ENCODE data around the gene FBXL20. TPM values are rescaled to one million over a fixed set of nuclear protein-coding genes. Genes with fewer than 3 reads are reported as not detected.
A peak's percentile ranks its signal among the peaks of the same experiment; 100 is the strongest.

Gene FBXL20
- total RNA-seq, 1 experiment from 2014 or later: 9.2 TPM

DNA sequence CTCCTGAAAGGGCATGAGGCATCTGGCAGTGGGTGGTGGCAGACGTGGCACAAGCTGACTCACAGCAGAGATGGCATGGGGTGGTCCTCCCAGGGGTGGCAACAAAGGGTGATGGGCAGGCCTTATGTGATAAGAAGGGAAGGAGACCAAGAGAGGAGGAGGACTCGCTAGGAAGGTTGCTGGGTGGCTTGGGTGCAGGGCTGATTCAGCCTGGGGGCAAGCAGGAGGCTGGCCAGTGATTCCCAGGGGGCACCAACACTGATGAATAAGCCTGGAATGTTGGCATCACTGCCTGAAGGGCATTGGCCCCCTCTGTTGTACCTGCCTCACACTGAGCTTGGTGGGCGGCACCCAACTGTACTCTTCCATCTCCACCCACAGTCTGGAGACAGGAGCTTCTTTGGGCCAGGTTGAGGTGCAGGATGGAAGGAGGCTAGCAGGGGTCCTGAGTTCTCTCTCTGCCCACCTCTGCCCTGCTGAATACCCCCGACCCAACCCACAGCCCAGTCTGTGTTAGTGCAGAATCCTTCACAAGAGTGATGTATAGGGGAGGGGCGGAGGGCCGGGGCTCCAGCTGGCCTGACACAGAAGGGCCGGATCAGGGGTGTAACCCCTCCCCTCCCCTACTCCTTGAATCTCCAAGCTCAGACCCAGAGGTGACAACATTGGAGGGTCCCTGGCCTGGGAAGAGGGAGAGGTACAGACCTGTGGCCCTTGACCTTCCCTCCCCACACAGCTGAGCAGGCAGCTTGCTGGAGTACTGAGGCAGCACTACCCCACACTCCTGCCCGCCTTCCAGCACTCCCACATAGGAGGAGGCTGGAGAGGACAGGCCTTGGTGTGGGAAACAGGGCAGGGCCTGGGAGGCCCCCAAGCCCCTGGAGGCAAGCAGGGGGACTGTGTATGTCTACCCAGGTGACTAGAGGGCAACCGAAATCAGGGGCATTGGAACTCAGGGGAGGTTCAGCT, 178.3 kb downstream of the FBXL20 start:
- DNase-seq (ENCODE audit: low read depth): no peak
- in situ Hi-C loops (cut with HindIII; ENCODE audit: low pct_unique_long_range_greater_than_20kb, low sequenced_read_pairs): no loop called here

DNA sequence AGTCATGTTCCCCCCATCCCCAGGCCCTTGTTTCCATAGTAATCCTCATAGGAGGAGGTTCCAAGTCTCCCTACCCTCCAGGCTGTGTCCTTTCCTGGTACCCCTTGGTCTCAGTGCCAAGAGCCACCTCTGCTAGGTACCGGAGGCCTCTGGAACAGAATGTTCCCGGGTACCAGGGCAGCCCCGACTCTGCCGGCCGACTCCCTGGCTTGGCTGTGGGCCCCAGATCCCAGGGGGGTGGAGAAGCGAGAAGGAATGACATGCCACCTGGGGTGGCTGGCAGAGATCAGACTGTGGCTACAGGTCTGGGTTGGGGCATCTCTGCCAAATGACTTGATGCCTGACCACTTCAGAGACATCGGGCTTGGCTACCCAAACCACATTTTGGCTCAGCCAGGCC, 179.3 kb downstream of the FBXL20 start:
- no peak for DNase-seq (ENCODE audit: low read depth)
- in situ Hi-C loops (cut with HindIII; ENCODE audit: low pct_unique_long_range_greater_than_20kb, low sequenced_read_pairs): no loop called here

DNA sequence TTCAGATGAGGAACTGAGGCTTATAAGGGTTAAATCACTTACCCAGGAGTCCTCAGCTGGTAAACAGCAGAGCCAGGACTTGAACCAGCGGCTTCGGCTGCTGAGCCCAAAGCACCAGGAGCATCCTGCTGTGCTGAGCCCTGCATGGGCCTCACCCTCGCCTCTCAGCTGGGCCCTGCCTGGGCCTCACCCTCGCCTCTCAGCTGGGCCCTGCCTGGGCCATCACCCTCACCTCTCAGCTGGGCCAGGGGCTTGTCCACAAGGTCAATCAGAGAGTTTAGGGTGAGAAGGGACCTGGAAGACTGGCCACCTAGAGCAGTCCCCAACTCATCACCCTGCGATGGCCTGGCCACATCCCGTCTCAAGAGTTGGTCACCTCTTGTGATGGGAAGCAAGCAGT, 179.9 kb downstream of the FBXL20 start:
- in situ Hi-C loops (cut with HindIII; ENCODE audit: low pct_unique_long_range_greater_than_20kb, low sequenced_read_pairs): no loop called here
- no peak for DNase-seq (ENCODE audit: low read depth)

DNA sequence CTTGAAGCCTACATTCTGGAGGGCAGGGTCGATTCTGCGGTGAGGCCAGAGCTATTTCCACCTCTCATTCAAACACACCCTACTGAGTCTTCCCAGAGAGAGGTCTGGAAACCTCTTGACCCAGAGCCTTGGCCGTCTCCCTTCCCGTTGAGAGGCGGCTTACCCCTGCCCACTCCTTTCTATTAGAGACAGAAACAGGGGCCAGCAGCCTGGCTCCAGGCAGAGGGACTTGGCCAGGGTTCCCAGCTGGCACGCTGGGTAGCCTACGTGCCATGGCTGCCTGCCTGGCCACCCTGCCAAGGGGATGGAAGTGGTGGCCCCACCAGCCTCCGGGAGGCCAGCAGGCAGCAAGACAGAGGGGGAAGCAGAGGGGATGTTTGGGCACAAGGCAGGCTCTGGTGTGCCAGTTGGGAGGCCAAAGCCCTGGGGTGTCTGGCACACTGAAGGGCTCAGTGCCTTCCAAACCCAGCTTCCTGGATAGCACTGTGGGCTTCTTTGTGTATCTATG, 181.7 kb downstream of the FBXL20 start:
- in situ Hi-C loops (cut with HindIII; ENCODE audit: low pct_unique_long_range_greater_than_20kb, low sequenced_read_pairs): no loop called here
- no peak for DNase-seq (ENCODE audit: low read depth)

DNA sequence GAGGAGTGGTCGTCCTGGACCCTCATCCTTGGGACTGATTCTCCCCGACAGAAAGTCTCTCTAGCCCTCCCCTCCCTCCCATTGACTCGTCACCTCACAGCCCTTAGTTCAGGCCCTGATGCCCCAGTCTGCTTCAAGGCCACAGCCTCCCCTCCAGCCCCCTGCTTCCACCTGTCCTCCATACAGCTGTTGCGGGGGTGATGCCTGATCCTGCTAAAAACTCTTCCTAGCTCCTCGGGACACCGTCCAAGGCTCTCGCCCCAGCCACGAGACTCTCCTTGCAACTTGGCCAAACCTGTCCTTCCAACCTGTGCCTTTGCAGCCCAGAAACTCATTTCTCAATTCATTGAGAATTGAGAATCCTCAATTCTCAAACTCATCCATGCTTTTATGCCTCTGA, 182.5 kb downstream of the FBXL20 start:
- no peak for DNase-seq (ENCODE audit: low read depth)
- in situ Hi-C loops (cut with HindIII; ENCODE audit: low pct_unique_long_range_greater_than_20kb, low sequenced_read_pairs): no loop called here

DNA sequence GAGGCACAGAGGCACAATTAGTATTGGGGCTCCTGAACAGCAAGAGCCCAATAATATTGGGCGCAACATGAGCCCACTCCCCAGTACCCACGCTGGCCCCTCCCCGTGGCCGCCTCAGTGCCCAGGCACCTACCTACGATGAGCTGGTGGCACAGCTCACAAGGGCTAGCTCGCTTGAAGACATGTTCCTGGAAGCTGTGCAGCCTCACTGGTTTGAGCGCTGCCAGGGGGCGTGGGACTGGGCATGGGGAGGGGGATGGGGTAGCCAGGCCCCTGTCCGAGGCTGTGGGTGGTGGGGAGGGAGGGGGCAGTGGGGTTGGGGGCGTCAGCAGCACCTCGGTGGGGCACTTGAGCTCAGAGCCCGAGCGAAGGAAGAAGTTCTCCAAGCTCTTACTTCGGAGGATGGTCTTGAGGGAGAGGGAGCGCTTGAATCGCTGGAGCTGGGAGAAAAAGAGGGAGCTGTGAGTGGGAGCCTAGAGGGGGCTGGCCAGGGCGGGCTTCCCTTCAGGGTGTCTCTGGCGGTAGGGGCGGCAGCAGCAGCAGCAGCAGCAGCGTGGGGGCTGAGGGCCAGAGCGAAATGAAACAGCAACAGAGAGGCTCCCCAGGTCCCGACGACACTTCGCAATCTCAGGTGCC, 183.6 kb downstream of the FBXL20 start:
- in situ Hi-C loops (cut with HindIII; ENCODE audit: low pct_unique_long_range_greater_than_20kb, low sequenced_read_pairs): no loop called here
- no peak for DNase-seq (ENCODE audit: low read depth)

DNA sequence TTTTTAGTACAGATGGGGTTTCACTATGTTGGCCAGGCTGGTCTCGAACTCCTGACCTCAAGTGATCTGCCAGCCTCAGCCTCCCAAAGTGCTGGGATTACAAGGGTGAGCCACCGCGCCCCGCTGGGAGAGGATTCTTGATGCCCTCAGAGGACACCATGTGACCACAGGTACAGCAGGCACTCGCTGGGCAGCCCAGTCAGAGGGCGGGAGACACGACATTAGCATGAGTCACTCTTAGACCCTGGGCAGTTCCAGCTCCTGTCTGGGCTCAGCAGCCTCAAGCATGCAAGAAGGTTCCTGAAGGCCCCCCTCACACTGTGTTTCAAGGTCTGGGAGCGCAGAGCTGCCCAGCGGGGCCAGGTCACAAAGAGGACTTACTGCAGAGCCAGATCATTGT, 187.6 kb downstream of the FBXL20 start:
- in situ Hi-C loops (cut with HindIII; ENCODE audit: low pct_unique_long_range_greater_than_20kb, low sequenced_read_pairs): no loop called here
- peak; percentile 48 for DNase-seq (ENCODE audit: low read depth)

DNA sequence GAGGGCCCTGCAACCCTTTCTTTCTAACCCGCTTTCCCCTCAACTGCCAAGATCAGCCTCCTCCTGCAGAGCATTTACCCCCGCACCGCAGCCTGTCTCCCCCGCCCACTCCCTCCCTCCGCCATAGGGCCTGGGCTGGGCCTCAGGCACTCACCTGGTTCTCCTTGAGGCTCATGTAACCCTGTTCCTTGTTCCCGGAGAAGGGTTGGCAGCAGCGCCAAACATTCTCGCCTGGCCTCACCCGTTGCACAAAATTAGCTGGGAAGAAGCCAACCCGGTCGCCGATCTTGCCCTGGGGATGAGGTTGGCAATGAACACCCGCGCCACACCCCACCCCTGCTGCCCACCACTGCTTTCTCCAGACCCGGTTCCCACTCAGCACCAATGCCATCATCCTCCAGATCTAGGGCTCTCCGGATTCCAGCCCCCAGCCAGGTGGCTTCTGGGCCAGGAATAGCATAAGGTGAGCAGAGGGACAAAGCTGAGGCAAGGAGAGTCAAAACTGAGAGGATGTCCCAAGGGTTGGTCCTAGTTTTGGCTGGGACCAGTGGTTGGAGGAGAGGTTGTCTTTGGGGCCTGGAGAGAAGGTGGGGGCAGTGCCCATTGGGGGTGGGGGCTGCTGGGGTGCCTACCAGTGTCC, 188.5 kb downstream of the FBXL20 start:
- no peak for DNase-seq (ENCODE audit: low read depth)
- in situ Hi-C loops (cut with HindIII; ENCODE audit: low pct_unique_long_range_greater_than_20kb, low sequenced_read_pairs): no loop called here

DNA sequence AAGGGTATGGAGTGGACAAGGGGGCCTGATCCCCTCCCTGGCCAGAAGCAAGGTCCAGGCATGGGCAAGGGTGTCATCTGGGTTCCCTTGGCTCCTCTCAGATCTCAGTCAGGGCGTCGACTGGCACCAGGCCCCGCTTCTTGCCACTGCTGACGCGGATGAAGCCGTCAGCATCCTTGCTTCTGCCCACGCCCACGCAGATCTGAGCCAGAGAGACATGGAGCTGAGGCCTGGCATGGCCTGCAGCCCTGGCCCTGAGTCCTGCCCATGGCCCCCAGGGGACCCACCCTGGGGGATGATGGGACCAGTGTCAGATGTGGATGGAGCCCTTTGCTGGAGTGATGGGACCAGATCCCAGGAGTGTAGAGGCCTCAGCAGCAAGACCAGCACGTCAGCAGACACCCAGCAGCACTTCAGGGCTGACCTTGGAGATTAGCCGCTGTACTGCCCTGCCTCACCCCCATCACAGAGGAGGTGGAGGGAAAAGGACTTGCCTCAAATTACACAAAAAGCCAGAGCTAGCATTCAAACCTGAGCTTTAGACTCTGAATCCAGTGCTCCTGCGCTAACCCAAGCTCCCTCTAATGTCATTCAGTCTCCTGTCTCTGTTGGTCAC, 189.1 kb downstream of the FBXL20 start:
- no peak for DNase-seq (ENCODE audit: low read depth)
- in situ Hi-C loops (cut with HindIII; ENCODE audit: low pct_unique_long_range_greater_than_20kb, low sequenced_read_pairs): no loop called here

DNA sequence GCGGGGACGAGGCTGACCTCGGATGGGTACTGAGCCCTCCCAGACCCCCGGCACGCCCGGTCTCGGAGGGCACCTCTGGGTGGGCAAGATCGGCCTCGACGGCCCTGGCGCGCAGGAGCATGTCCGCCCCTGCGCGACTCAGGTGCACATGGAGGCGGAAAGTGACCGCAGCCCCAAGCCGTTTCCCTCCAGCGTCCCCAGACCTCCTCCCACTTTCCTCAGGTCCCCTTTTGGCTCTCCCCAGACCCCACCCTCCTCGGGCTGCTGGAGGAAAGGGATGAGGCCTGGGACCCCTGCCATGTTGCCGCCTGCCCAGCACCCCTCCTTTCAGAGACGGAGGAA, 191.4 kb downstream of the FBXL20 start:
- DNase-seq (ENCODE audit: low read depth): no peak
- in situ Hi-C loops (cut with HindIII; ENCODE audit: low pct_unique_long_range_greater_than_20kb, low sequenced_read_pairs): no loop called here

DNA sequence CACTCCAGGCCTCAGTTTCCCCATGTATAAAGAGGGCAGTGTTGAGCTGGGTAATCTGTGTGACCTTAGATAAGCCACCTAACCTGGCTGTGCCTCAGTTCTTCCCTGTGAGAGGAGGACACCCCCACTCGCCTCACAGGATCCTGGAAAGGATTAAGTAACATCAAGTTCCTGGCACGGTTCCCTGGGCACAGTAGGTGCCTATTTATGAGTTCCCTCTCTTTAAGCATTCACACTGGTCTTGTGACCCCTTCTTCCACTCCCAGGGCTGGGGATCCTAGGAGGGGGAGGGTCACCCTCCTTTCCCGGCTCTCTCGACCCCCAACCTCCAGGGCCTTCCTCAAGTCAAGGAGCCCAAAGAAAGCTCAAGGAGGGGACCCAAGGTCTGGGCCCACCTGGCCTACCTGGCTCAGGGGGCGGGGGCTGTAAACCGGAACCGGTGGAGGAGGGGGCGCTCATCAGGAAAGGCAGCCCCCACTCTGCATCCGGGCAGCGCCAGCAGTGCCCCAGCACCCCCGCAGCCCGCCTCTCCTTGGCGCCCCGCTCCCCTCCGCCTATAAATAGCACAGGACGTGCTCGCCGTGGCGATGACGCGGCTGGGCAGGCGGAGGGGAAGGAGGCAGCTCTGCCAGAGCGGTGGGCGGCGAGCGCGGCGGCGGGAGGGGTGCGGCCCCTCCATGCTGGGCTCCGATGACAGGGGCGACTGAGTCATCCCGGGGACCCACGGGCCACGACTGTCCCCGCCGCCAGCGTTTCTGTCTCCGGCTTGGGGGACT, 191.9 kb downstream of the FBXL20 start:
- DNase-seq (ENCODE audit: low read depth): no peak
- in situ Hi-C loops (cut with HindIII; ENCODE audit: low pct_unique_long_range_greater_than_20kb, low sequenced_read_pairs): no loop called here

DNA sequence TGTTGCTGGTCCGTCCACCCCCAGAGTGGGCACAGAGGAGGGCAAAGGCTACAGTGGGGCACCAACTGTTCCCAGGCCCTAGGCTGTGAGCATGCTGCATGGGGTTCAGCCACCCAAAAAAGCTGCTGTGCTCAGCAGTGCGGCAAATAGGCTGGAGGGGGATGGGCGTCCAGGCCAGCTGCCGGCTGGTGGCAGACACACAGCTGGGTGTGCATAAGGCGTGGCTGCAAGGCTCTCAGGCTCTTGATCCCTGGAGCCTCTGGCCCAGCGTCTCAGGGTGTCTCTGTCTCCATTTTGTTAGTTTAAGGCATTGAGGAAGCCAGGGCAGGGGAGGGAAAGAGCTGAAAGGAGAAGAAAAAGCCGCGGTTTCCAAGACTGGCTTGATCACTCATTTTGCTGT, 192.5 kb downstream of the FBXL20 start:
- no peak for DNase-seq (ENCODE audit: low read depth)
- in situ Hi-C loops (cut with HindIII; ENCODE audit: low pct_unique_long_range_greater_than_20kb, low sequenced_read_pairs): no loop called here

DNA sequence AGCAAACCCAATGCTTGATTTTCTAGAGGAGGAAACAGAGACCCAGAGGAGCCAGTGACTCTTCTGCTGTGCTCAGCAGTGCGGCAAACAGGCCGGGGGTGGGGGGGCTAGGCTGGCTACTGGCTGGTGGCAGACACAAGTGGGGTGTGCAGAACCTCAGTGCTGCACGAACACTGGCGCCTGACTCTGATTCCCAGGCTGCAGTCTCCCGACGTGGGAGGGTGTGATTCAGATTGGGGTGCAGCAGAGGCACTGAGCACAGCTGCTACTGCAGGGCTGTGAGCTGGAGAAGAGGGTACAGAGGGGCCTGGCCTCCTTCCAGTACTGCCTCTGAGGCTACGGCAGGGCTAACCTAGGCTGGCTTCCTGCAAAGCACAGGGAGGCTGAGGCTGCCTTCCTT, 193.3 kb downstream of the FBXL20 start:
- in situ Hi-C loops (cut with HindIII; ENCODE audit: low pct_unique_long_range_greater_than_20kb, low sequenced_read_pairs): no loop called here

DNA sequence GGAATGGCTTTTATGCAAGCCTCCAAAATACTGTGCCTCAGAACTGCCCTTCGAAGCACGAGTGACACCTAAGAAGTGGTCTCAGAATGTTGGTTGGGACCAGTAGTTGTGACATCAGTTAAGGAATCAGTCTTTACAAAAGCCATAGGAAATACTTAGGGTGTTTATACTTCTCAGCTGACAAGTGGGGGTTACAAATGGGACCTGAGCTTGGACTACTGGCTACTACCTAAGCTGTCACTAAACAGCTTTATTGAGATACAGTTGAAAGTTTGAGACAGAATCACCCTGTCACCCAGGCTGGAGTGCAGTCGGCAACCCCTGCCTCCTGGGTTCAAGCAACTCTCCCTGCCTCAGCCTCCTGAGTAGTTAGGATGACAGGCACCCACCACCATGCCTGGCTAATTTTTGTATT, 196.3 kb downstream of the FBXL20 start:
- in situ Hi-C loops (cut with HindIII; ENCODE audit: low pct_unique_long_range_greater_than_20kb, low sequenced_read_pairs): no loop called here
- DNase-seq (ENCODE audit: low read depth): no peak

More for the DNA sequence above, 193.3 kb downstream of the FBXL20 start:
- DNase-seq (ENCODE audit: low read depth): no peak

DNA sequence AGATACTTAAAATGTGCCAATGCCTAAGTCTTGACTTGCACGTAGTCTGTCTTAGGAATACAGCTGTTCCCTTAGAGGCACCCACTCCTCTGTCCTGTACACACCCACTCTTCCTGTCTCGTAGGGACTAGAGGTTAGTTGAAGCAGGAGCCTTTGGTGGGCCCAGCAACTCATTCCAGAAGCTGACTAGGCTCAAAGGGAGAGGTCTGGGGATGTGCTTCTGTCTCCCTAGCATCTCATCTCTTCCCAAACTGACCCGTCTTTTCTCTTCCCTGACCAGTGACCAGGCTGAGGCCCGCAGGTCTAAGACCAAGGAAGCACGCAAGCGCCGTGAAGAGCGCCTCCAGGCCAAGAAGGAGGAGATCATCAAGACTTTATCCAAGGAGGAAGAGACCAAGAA, 197.2 kb downstream of the FBXL20 start:
- in situ Hi-C loops (cut with HindIII; ENCODE audit: low pct_unique_long_range_greater_than_20kb, low sequenced_read_pairs): no loop called here
- no peak for DNase-seq (ENCODE audit: low read depth)
